HG03342 (cell line): ENCODE data around the gene FSIP1.

Experiments
- ATAC-seq: cut with Tn5 transposase; IDR thresholded peaks from one replicate; pipeline ENCODE4 v1.9.1; 2021; ENCODE audit warnings: mild to moderate bottlenecking, moderate library complexity; ENCODE audit not compliant: unreplicated experiment

Gene FSIP1

GRCh38 chr15:39721893-39722292 is 60.7 kb downstream of the FSIP1 start:
- no peak for ATAC-seq

- no peak for ATAC-seq
Measured at GRCh38 chr15:39720621-39721611, 61.7 kb downstream of the FSIP1 start.

DNA sequence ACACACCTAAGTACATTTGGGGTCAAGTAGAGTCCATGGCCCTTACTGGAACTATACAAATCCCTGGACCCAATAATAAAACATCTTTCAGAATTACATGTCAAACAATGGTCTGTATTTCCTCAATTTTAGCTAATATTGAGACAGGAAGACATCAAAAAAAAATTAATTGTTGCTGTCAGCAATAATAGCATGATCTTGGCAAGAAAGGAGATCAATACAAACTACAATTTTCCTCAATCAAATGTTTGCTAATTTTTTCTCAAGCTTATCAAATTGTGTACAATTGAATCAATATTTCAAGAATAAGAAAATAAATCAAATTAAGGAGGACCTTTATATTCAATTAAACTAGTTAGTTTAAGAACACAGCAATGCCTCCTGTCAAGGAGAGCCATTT is 62.6 kb downstream of the FSIP1 start:
- ATAC-seq = no peak

DNA sequence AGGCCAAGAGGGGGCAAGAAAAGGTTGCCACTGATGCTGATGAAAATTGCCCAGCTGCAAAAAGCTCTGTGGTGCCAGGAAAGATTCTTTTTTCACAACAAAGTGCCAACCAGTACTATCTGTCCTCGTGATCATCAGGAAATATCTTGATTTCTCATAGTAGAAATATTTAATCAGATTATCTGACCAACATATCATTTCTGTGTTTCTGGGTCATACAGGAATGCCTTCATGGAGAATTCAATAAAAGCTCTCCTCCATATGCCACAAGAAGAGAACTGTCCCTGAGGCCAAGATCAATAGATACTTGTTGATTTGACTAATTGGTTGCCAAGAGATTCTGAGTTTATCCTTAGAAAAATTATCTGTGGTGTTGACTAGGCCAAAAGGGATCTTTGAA is 63.5 kb downstream of the FSIP1 start:
- ATAC-seq = no peak

DNA sequence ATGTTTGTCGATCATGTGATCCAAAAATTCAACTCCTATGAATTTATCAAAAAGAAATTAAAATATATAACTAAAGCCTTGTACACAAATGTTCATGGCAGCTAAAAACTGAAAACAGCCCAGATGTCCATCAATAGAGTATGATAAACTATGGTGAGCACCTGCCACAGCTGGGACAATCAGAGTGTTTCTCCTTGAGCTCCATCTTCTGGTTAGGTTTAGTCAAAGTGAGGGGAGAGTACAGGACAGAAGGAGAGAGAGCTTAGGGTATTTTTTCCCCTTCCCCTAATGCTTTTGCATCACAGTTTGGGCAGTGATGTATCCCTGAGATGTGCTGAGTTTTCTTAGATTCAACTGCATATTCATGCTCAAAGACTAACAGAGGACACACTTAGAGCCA is 65.5 kb downstream of the FSIP1 start:
- no peak for ATAC-seq

DNA sequence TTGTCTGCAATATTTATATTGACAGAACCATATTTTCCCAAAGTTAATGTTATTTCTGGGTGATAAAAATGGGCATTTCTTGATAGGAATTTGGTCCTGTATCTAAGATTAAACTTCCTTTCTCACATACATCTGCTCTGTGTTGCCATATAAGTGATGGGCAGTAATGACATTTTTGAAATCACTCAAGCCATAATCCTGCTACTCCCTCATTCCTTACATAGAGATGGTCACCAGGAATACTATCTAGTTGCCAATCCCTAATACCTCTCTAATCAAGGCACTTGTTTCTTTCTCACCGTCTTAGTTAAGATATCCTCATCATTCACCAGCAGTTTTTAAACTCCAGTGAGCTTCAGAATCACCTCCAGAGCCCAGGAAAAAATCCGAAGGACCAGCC is 68.4 kb downstream of the FSIP1 start:
- no peak for ATAC-seq

DNA sequence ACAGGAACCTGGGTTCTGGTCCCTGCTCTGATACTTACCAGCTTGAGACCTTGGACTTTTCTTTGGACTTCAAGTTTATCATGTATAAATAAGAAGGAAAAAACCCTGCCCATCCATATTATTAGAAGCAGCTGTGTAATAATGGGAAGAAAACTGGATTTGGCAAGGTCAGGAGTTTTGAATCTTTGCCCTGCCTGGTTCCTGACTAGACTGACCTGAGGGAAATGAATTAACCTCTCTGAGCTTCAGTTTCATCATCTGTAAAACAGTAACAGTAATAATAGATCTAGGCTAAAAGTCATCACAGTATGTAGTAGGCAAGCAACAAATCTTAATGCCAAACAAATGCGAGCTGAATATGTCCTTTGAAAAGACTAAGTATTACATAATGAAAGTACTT is 68.8 kb downstream of the FSIP1 start:
- no peak for ATAC-seq

DNA sequence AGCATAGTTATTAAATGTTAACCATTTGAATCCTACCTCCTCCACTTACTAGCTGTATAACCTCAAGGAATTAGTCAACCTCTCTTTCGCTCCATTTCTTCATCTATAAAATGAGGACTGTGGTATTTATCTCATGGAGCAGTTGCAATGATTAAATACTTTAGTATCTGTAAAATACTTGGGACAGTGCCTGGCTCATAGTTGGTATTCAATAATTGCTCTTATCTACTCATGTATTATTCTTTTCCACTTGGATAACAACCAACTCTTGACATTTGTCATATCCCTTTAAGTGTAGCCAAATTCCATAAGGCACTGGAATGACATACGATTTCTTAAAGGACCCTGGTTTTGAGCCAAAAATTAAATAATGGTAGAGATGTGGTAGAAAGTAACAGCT is 72.0 kb downstream of the FSIP1 start:
- no peak for ATAC-seq

GRCh38 chr15:39709941-39710340 is 72.7 kb downstream of the FSIP1 start:
- no peak for ATAC-seq

- ATAC-seq = no peak
Measured at GRCh38 chr15:39706206-39706605, 76.4 kb downstream of the FSIP1 start.

DNA sequence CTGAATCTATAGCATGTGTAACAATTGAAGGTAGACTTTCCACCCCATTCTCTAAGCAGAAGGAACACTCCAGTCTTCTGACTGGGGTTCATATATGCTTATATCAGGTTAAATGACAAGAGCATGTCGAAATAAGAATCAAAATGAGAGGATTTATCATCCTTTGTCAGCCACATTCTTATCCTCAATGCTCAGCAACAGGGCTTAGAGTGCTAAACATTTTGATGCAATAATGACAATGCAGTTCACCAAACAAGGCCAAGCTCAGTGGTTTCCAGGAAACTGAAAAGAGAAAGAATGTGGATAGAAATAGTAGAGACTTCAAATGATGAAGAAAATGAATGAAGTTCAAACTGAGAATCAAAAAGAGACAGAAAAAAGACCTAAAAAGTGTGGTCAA is 78.0 kb downstream of the FSIP1 start:
- no peak for ATAC-seq

DNA sequence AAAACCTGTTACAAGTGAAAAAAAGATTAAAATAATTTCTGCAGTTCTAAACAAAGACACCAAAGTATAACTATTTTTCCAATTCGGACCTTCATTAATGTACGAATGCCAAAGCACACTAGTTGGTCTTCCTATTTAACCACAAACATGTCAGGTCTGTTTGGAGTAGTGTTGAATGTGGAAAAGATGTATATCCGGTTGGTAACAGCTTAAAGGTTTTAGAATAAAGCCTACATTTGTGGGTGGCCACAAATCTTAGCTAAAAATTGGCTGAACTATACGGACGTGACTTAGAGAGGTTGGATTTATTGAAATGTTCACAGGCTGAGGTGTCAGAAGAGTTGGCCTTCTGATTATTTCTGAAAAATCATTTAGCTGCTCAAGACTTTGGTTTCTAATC is 78.4 kb downstream of the FSIP1 start:
- no peak for ATAC-seq

- ATAC-seq = no peak
Measured at GRCh38 chr15:39701988-39702387, 80.7 kb downstream of the FSIP1 start.

DNA sequence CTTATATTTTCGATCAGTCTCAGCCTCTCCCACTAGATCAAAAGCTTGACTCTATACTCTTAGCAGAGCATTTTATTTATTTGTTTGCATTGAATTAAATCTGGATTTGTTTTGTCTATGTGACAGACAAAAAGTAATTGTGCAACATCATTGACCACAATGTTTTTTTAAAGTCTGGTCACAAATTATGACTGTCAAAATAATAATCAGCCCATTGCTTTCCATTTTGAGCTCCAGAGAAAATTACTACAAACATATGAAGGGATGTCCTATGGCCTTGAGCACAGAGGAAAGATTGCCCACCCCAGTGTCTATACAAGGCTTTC is 82.3 kb downstream of the FSIP1 start:
- ATAC-seq = no peak

- no peak for ATAC-seq
Measured at GRCh38 chr15:39699516-39700374, 82.9 kb downstream of the FSIP1 start.

DNA sequence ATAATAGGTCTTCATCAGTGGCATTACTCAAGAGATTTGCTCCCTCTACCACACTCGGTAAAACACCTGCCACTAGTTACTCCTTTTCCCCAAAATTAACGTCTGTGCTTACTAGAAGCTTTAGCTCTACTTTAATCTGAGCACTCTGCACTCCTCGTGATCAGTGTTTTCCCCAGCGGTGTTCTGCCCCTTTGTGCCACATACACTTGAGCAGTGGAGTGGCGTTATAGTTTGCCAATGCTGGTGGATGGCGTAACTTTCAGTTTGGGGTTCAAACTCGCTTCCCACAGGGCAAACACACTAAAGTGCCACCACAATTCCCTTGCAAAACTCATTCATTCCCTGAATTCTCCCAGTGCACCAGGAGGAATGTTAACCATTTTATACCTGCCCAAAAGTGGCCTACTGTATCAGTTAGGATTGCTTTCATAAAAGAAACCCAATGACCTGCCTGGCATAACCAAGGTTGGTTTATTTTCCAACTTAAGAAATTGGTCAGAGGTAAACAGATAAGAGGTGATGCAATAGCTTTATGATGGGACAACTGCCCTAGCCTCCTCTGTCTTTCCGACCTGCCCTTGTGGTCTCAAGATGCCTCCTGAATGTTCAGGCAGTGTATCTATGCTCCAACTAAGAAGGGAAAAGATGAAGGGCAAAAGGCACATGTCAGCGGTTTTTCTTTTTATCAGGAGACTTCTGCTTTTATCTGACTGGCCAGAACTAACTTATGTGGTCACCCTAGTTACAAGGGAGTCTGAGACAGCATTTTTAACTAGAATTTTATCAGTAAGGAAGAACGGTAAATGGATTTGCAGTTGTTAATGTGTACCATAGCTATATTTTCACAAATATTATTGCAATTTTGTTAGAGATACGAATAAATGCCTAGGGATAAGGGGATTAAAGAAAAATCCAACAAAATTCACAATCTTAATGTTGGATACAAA is 83.9 kb downstream of the FSIP1 start:
- no peak for ATAC-seq

- no peak for ATAC-seq
Measured at GRCh38 chr15:39697509-39697908, 85.1 kb downstream of the FSIP1 start.

DNA sequence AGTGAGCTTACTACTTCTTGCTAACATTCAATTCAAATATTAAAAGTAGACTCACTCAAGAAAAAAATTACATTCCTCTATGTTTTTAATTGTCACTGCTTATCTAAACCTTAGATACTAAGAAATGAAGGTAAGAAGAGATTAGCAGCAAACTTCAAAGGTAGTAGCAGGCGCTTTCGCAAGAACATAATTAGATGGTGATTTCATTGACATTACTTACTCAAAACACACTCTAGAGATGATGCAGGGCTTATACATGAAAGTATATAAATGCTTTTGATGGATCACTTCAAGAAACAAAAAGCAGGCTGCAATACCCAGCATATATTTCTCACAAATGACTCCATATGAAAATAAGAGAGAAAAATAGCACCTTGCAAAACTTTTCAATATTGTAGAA is 86.8 kb downstream of the FSIP1 start:
- ATAC-seq = no peak

GRCh38 chr15:39692356-39693327 is 90.0 kb downstream of the FSIP1 start:
- ATAC-seq = no peak
